AG09309 (cell line): ENCODE data around the gene OSBPL10.

Source experiments
- DNase-seq: peaks from one replicate; pipeline ENCODE4 v3.0.0-alpha.2; 2010; ENCODE audit warnings: low read depth
- H3K4me3 ChIP-seq: 2 replicates; pipeline ENCODE4 v1.5.1; 2011; ENCODE audit warnings: mild to moderate bottlenecking, low read depth, low read length, moderate library complexity; ENCODE audit not compliant: control insufficient read depth
- CTCF ChIP-seq: IDR thresholded peaks from 2 replicates; pipeline ENCODE4 v1.5.1; 2011; ENCODE audit warnings: mild to moderate bottlenecking, low read depth, low read length, inconsistent platforms; ENCODE audit not compliant: insufficient read depth, control insufficient read depth; ENCODE audit errors: missing control alignments

The OSBPL10 gene, protein sequence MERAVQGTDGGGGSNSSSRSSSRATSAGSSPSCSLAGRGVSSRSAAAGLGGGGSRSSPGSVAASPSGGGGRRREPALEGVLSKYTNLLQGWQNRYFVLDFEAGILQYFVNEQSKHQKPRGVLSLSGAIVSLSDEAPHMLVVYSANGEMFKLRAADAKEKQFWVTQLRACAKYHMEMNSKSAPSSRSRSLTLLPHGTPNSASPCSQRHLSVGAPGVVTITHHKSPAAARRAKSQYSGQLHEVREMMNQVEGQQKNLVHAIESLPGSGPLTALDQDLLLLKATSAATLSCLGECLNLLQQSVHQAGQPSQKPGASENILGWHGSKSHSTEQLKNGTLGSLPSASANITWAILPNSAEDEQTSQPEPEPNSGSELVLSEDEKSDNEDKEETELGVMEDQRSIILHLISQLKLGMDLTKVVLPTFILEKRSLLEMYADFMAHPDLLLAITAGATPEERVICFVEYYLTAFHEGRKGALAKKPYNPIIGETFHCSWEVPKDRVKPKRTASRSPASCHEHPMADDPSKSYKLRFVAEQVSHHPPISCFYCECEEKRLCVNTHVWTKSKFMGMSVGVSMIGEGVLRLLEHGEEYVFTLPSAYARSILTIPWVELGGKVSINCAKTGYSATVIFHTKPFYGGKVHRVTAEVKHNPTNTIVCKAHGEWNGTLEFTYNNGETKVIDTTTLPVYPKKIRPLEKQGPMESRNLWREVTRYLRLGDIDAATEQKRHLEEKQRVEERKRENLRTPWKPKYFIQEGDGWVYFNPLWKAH

DNA sequence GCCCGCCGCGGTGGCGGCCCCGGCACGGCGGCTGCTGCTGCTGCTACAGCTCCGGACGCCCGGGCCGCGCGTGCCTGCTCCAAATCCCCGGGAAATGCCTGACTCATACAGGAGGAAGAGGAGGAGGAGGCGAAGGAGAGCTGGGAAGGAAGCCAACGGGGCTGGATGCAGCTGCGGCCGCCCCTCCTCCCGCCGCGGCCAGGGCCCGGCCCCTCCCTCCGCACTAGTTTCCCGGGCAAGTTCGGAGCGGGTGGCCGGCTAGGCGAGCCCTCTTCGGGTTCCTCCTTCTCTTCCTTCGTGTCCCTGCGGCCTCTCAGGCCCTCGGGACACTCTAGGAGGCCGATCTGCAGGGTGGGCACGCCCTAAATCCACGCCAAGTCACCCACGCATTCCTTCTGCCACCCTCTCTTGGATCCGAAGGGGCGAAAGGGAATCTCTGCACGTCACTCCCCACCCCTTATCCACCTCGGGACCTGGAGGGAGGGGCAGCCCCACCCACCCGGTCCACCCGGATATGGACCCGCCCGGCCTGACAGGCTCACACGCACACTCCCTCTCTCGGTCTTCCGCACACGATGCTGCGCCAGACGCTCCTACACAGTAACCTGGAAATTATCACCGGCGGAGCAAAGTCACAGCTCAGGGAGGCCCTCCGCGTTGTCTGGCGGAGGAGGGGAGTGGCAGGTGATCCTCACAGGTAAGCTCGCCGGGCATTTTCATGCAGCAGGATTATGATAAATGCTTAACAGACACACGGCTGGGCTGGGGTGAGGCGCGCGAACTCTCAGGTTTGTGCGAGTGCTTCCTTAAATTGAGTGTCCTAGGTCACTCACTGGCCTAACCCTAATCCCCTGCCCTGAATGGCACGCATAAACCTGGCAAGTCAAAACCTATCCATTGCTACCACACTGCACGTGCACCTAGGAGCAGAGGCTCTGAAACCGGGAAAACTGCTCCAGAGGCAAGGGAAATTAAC, at the start of gene OSBPL10, which contains the start of gene ZNF860:
TSS of gene OSBPL10 (minus strand) at position 57 of the 976 bp plus-strand sequence. CDS start 83 bp downstream, outside the sequence.
TSS of gene ZNF860 (plus strand) at position 545 of the 976 bp plus-strand sequence. CDS start 7,330 bp downstream, outside the sequence.
- H3K4me3 ChIP-seq: peak within 1 kb of the TSS; percentile 99
- no peak for TF ChIP-seq CTCF
- peak; percentile 77 for DNase-seq

DNA sequence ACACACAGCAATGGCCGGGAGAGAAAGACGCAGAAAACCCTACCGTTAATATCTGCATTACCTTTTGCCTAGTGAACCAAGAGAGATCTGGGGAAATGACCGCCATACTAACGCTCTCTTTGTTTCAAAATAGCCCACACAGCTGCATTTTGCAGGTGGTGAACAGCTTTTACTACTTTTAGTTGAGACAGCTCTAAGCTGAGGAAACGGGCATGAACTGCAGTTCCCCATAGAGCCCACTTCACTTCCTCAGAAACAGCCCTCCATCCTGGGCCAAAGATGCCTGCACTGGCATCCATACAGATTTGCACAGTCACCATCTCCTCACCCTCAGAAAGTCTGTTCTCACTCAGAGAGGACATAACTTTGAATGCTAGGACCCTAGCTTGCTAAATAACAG, 45.5 kb upstream of the OSBPL10 start:
- H3K4me3 ChIP-seq: no peak overlapping the region
- DNase-seq: no peak
- no peak for TF ChIP-seq CTCF

GRCh38 chr3:32022947-32023346, 41.9 kb upstream of the OSBPL10 start:
- H3K4me3 ChIP-seq: no peak overlapping the region
- no peak for DNase-seq
- TF ChIP-seq CTCF: no peak

DNA sequence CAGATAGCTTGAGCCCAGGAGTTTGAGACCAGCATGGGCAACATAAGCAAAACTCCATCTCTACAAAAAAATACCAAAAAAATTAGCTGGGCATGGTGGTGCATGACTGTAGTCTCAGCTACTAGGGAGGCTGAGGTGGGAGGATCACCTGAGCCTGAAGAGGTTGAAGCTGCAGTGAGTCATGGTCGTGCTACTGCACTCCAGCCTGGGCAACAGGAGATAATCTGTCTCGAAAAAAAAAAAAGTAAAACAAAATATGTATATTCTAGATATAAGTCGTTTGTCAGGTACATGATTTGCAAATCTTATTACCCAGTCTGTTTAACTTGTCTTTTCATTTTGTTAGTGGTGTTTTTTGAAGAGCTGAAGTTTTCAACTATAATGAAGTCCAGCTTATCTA, 40.7 kb upstream of the OSBPL10 start:
- no peak for TF ChIP-seq CTCF

DNA sequence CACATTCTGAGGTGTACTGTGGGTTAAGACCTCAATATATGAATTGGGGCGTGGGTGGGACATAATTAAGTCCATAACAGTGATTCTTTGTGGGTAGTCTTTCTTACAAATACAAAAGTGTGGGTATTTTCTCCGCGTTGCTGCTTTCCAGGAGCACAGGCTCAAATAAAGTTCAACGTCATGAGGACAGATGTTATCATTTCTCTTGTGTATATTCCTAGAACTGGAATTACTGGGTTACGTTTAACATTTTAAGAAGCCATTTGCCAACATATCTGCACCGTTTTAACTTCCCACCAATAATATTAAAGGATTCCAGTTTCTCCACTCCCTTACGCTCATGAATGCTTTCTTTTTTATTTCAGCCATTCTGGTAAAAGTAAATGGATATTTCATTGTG, 40.1 kb upstream of the OSBPL10 start:
- H3K4me3 ChIP-seq: no peak overlapping the region
- no peak for TF ChIP-seq CTCF
- no peak for DNase-seq

More for the DNA sequence above, 40.7 kb upstream of the OSBPL10 start:
- DNase-seq: no peak
- no peak overlapping the region for H3K4me3 ChIP-seq
